ENCODE data around the gene SLC22A23. TPM values are rescaled to one million over a fixed set of nuclear protein-coding genes. Genes with fewer than 3 reads are reported as not detected.

SLC22A23 gene
- total RNA-seq: 10 to 100 TPM in 2 of 4 donors, 1 to 10 TPM in 2; 8.1 to 16.9 (median 10.7) TPM
- polyA plus RNA-seq: 10 to 100 TPM; 12.0 to 18.7 (median 13.9) TPM

- Histone ChIP-seq H3K27me3 (no peaks in the 10 kb centered on the region), H3K36me3 (no peaks in the 10 kb centered on the region), H3K4me1 (peaks cover 0 to 49% (median 28%) of the 10 kb centered on the region in 4 donors), H3K4me3 (peak within 1 kb of the TSS; percentile 54 to 73 (median 72)), H3K27ac (peak within 1 kb of the TSS; percentile 80 to 92 (median 84)), H3K9me3 (no peaks in the 10 kb centered on the region)
- TF ChIP-seq CTCF (IDR thresholded peaks at IDR 0.05): peak in 2 of 4 experiments; percentile 34 to 91
- TF ChIP-seq EP300 (IDR thresholded peaks at IDR 0.05): no peak
- TF ChIP-seq POLR2A (IDR thresholded peaks at IDR 0.05): no peak
- peak in 1 of 4 donors; percentile 37 for TF ChIP-seq POLR2AphosphoS5 (IDR thresholded peaks at IDR 0.05)
- intact Hi-C loops (cut with DNase I): loop anchor here (2.0 to 10.0 kb wide), 6 partner anchors 52 to 275 kb away; no protein-coding TSS in a partner anchor
- WGBS, 2 donors: 0 to 1% methylated on average over 97 of the region's 97 CpGs
- DNase-seq: peak; percentile 78
These were observed at the start of gene SLC22A23 for GRCh38 chr6:3456898-3457709. Gene SLC22A23, minus strand, starts transcription at chr6:3457050. Its CDS starts 491 bp downstream, at chr6:3456559.

- Histone ChIP-seq H3K4me1 (no peaks in the 10 kb centered on the region), H3K4me3 (no peak overlapping the region), H3K27me3 (no peaks in the 10 kb centered on the region), H3K36me3 (no peaks in the 10 kb centered on the region), H3K9me3 (no peaks in the 10 kb centered on the region), H3K27ac (no peak overlapping the region)
- intact Hi-C loops (cut with DNase I): no loop called here
- no peak for TF ChIP-seq CTCF (IDR thresholded peaks at IDR 0.05)
- 76 to 86% methylated on average over 4 of the region's 4 CpGs for WGBS, 2 donors
- no peak for DNase-seq
These were observed 49.4 kb upstream of the SLC22A23 start for GRCh38 chr6:3506200-3506599.

- H3K9me3 ChIP-seq: no peaks in the 10 kb centered on the region
- no peak for DNase-seq
- TF ChIP-seq POLR2AphosphoS5 (IDR thresholded peaks at IDR 0.05): no peak
- TF ChIP-seq POLR2A (IDR thresholded peaks at IDR 0.05): no peak
- no peak for TF ChIP-seq CTCF (IDR thresholded peaks at IDR 0.05)
- no peak for TF ChIP-seq EP300 (IDR thresholded peaks at IDR 0.05)
- no peak overlapping the region for H3K27ac ChIP-seq
- no peaks in the 10 kb centered on the region for H3K36me3 ChIP-seq
- intact Hi-C loops (cut with DNase I): no loop called here
- H3K4me1 ChIP-seq: no peaks in the 10 kb centered on the region
- 89 to 90% methylated on average over 13 of the region's 13 CpGs for WGBS, 2 donors
- H3K4me3 ChIP-seq: no peak overlapping the region
- no peaks in the 10 kb centered on the region for H3K27me3 ChIP-seq
These were observed 48.3 kb upstream of the SLC22A23 start for GRCh38 chr6:3504938-3505805.

GRCh38 chr6:3504354-3504753 is 47.5 kb upstream of the SLC22A23 start:
- Histone ChIP-seq H3K4me1 (no peaks in the 10 kb centered on the region), H3K9me3 (no peaks in the 10 kb centered on the region), H3K36me3 (no peaks in the 10 kb centered on the region), H3K27me3 (no peaks in the 10 kb centered on the region), H3K4me3 (no peak overlapping the region), H3K27ac (no peak overlapping the region)
- no peak for TF ChIP-seq CTCF (IDR thresholded peaks at IDR 0.05)
- TF ChIP-seq POLR2A (IDR thresholded peaks at IDR 0.05): no peak
- no peak for TF ChIP-seq EP300 (IDR thresholded peaks at IDR 0.05)
- no peak for TF ChIP-seq POLR2AphosphoS5 (IDR thresholded peaks at IDR 0.05)
- no peak for DNase-seq
- WGBS, 2 donors: 70 to 87% methylated on average over 5 of the region's 5 CpGs
- intact Hi-C loops (cut with DNase I): no loop called here

Data from sigmoid colon (tissue), 7 donors.